Embryonic facial prominence (tissue), 1 donor: ENCODE measurements around the gene IL10.

Experiments
- DNase-seq: peaks from one replicate; pipeline ENCODE4 v3.0.0-alpha.2; 2016; ENCODE audit errors: extremely low spot score

IL10 gene

DNA sequence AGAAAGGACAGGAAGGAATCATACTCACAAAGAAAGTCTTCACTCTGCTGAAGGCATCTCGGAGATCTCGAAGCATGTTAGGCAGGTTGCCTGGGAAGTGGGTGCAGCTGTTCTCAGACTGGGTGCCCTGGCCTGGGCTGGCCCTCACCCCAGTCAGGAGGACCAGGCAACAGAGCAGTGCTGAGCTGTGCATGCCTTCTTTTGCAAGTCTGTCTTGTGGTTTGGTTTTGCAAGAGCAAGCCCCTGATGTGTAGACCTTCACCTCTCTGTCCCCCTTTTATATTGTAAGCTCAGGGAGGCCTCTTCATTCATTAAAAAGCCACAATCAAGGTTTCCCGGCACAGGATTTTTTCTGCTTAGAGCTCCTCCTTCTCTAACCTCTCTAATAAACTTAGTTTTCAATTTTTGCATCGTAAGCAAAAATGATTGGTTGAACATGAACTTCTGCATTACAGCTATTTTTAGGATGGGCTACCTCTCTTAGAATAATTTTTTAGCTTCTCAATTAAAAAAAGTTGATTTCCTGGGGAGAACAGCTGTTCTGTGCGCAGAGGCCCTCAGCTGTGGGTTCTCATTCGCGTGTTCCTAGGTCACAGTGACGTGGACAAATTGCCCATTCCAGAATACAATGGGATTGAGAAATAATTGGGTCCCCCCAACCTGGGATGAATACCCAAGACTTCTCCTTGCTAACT lies at the start of gene IL10:
Gene IL10 (minus strand): TSS at position 252 of the 695 bp plus-strand sequence. CDS start 59 bp downstream, at position 193.
- no peak for DNase-seq

DNA sequence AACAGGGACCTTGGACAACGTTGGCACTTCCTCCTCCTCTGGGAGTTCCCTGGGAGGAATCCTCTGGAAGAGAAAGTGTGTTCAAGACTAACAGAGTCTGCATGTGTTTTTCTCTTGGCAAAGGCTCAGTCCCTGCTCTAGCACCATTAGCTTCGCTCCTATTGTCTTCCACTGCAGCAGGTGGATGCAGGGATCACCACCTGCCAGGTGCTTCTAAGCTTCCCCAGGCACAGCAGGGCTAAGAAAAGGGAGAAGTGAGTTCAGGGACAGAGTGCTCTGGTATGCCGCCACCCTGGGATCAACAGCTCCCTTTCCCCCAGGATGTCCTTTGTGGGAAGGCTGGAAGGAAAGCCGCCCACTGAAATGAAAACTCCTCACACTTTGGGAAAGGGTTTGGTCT lies 49.2 kb upstream of the IL10 start:
- DNase-seq = no peak

DNA sequence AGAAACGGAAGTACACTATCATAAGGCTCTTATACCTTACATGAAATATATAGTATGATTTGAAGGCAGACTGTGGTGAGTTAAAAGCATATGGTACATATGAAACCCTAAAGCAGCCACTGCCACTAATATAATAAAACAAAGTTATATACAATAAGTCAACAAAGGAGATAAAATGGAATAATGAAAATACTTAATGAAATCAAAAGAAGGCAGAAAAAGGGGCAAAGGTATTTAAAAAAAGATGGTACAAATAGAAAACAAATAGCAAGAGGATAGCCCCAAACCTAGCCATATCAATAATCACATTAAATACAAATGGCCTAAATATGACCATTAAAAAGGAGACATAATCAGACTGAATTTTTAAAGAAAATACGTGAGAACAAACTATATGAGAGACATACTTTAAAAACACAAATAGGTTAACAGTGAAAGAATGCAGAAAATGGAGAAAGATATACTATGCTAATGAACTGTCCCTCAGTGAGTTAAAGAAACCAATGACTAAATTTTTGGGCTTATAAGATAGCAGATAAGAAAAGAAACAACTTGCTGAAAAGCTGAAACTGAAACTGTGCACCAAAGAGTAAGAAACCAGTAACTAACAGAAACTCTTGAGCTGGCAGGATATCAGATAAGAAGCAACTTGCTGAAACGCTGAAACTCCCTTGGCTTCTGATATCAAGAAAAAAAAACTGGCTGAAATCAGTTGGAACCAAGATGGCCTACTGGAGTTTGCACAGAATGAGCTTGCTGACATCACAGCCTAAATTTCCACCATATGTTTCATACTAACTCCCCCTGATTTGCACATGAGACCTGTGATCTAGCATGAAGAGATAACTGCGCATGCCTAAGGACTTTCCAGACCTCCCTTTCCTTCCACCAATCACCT lies 44.3 kb upstream of the IL10 start:
- no peak for DNase-seq

DNA sequence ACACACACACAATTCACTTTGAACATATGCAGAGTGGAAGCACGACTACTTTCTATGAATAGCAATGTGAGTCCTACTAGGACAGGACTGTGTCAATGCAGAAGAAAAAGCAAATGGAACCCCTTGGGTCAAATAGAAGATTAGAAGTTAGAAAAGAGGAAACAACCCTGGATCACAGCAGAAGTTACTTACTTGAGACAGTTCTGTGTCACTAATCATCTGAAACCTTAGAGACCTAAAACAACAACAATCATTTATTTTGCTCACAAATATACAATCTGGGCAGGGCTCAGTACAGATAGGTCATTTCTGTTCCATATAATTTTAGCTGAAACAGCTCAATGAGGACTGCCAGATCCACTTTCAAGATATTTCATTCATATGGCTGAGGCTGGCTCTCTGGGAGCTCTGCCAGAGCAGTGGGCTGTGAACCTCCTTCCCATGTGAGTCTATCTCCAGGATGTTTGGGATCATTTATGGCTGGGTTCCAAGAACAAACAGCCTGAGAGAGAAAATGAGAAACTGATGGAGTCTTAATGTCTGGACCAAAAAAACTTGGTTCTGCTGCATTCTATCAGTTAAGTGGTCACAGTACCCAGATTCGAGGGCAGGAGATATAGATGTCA lies 42.5 kb upstream of the IL10 start:
- no peak for DNase-seq

DNA sequence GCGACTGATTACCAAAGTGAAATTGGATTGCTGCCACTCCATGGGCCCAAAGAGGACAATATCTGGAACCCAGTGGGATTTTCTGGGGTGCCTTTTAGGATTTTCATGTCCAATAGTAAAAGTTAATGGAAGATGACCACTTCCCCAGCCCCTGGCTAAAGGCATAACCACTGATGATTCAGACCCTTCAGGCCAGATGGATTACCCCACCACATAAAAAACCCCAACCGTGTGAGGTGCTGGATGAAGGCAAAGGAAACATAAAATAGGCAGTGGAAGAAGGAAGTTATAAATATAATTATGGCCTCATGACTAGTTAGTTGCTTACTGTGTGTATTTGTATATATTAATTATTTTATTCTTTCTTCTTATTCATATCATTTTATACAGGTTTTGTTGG lies 40.2 kb upstream of the IL10 start:
- DNase-seq = no peak

DNA sequence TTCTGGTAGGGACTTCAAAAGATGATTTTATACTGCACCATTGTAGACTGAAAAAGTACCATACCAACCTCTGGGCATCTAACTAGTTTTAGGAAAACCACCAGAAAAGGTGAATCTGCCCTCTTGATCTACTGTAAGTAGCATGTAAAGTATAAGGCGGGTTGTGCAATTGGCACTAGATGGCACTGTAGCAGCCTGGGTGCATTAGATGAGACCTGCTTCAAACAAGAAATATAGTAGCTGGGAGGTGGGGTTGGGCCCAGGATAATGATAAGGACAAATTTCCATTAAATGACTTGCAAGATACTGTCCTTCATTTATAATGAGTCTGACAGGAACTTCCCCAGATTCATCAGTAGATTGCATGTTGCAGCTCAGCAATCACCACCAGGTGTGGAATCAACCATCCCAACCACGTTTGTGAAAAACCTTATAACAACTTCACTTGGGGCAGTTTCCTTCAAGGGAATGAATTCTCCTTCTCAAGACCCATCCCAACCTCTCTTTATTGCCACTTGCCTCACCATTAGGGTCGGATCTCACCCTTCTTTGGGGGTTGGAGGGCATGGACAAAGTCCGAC lies 37.3 kb upstream of the IL10 start:
- DNase-seq = no peak

DNA sequence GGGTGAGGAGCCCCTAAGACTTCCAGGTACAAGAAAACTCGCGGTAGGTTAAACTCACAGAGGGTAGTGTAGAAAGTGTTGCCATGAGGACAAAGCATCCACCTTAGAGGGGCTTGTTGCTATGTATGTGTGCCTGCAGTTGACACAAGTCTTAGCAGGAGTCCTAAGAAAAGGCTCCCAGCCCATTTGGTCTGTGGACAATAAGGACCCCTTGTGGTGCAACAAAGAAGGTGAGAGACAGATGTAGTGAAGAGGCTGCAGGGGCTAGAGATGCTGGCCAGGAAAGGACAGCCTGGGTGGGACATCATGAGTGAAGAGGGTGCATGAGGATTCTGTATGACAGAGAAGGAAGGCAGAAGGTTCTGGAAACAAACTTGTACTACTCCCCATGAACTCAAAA lies 36.3 kb upstream of the IL10 start:
- no peak for DNase-seq

DNA sequence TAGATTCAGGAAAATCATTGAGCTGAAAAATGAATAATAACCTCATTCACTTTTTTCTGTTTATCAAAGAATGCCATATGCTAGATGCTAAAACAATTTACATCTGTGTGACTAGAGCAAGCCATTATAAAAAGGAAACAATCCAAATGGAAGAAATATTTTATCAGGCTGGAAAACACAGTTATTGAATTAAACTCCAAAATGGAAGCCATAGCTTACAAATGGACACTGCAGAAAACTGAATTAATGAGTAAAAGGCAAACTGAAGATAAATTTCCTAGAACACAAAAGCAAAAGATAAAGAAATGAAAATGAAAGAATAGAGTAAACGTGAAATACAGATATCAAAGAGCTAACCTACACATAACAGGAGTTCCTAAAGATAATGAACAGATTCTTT lies 33.1 kb upstream of the IL10 start:
- no peak for DNase-seq

DNA sequence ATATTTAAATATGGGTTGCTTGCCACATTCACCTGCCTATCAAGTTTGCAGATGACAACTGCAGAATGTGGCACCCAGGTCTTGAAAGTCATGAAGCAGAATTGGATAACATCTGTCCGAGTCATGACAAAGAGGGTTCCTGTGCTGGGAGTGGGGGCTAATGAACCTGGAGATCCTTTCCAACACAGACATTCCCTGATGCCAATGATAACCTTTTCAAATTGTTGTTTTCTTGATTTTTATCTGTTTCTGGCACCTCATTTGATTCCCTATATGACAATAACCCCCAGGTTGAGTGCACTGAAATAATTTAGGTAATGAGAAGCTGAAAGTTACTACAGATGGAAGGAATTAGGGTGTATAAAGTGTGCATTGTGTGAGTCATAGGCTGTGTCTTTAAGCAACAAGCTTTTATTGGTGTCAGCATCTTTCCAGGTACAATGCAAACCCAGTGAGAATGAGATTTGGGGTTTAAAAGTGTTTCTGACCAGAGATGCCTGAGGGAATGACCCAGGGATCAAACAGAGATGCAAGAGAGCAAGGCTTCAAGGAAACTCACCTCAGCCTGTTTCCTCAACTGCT lies 32.0 kb upstream of the IL10 start:
- DNase-seq = no peak

DNA sequence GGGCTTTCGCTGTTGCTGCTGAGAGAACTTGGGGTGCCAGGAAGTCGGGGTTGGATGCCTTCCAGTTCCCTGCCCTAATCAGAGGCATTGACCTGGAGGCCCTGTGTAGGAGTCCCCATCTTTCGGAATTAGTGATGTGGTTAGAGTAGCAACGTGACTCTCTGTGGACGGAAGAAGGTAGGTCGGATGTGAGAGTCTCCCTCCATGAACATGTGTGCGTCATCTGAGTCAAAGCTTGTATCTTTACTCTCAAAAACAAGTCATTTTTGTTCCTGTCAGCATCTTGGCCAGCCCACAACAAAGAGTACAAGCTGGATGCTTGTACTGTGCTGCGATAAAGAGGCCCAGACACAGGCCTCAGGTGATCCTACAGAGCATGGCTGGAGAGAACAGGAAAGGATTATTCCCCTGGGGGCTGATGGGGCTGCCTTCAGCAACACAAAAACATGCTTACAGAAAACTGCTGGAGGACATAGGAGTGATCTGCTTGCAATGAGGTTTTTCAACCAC lies 31.0 kb upstream of the IL10 start:
- DNase-seq = no peak

DNA sequence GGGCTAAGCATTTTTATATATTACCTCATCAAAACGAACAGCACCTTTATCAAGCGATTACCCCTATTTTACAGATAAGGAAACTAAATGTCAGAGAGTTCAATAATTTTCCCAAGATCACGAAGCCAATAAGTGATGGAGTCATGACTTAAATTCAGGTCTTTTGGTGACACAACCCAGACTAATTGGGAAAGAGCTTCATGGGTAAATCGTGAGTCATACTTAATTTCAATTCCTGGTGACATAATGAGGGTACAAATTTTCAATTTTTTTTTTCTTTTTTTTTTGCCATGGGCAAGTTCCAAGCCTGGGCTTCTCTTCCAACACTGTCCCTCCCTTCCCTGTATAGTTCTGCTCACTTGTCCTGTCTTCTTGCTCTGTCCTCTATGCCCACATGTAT lies 30.1 kb upstream of the IL10 start:
- no peak for DNase-seq

DNA sequence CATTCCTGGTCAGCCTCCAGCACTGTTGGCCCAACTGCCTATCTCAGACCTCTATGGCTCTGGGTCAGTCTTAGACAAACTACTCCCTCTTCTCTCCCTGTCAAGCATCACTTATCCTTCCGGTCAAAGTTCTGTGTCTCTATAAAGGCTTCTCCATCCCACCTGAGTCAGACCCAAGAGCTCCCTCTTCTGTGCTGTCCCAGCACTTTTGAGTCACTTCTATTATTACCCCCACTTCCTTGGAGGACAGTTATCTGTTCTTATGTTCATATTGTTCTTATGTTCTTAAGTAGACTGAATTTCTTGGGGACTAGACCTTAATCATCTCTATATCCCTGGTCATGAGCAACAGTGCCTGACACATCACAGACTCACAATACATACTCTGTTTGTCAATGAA lies 29.2 kb upstream of the IL10 start:
- DNase-seq = no peak

DNA sequence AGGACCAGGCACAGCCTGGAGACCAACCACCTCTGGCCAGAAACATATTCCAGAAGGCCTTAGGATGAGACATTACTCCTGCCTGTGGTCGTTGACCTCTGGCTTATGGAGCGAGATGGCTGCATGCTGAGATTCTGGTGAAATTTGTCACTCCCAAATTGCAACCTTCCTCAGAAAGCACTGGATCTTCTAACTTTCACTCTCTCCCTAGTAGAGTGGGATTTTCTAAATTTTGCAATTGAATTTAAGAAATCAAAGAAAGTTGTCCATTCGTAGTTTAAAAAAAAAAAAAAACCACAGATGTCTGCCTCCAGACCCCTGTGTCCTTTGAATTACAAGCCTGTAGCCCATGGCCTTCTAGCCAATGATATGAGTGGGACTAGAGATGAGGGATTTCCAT lies 28.6 kb upstream of the IL10 start:
- DNase-seq = no peak

DNA sequence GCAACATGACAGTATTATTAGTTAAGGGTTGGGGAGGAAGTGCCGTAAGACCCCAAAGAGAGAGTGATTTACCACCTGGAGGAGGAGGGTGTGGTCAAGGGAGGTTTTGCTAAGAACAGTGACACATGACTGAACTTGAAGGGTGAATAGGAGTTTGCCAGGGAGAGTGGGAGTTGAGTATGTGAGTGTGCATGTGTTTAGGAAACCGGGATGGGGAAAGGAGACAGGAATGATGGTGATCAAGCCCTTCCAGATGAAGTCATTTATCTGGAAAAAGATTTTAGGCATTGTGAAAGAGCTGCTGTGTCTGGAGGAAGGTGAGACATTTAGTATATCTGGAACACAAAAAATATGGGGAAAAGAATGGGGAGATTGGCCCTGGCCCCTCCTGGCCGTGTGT lies 28.1 kb upstream of the IL10 start:
- no peak for DNase-seq

DNA sequence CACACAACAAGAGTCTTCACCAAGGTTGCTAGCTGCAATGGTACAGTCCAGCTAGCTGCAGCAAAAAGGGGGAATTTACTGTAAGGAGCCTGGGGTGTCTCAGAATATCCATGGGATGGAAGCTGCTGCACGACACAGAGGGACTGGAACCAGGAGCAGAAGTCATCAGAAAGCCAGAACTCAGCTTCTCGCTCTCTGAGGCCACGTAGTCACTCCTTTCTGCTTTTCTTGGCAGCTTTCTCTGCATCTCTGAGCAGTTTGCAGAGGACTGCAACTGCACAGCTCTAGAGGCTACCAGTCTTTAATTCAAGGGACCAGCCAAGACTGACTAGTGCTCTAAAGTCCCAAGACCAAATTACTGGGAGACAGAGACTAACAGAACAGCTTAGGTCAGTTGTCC lies 27.0 kb upstream of the IL10 start:
- no peak for DNase-seq

DNA sequence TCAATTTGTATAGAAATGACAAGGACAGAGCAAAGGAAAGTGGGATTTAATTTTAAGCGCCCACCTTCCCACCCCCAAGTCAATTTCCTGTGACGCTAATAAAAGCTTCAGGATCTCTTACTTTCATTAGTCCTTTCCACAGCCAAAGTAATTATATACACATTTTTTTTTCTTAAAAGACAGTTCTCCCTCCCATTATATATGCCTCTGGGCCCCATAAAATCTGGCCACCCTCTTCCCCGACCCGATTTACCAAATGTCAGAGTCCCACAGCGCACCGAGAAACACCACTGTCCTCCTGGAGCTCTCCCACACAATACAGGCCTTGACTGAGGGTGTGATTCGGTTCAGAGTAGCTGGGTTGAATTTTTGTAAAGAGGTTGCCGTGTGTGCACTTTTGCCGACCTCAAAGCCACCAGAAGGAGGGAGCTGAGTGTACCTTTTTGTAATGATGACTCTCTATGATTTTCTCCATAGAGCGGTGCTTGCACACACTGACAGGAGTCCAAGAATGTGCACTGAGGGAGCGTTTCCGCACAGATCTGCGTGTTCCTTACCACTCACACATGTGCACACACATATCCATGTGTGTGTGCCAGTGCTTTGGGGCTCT lies 26.2 kb upstream of the IL10 start:
- no peak for DNase-seq

DNA sequence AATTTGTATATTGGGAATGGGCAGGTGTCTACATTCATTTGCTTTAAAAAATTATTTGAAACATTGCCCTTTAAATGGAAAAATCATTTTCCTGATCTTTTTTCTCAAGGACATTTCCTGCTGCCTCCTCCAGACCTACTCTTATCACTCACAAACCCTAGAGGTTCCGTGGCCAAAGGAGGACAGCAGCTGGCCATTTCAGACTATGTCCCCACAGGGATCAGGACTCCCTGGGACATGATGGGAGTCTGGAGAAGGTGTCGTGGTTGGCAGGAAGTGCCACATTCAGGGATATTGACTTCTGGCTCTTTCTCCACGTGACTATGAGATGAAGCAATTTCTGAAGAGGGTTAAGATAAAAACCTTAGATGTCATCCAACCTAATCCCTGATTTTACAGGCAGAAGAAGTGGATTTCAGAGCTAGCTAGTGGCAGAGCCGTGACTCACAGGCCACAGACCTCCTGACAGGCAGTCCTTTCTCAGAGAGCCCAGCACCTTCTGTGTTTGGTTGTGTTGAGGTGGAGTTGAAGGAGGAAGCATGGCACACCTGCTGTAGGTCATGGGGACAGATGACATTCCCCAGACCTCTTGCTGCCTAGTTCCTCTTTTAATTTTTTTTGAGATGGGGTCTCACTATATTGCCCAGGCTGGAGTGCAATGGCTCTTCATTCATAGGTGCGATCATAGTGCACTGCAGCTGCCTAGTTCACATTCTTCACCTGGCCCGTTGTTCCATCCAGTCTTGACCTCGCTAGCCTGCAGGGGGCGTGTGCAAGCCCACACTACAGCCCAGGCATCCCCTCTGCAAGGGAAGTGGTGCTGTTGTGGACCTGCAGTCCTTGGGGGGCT lies 25.5 kb upstream of the IL10 start:
- no peak for DNase-seq

DNA sequence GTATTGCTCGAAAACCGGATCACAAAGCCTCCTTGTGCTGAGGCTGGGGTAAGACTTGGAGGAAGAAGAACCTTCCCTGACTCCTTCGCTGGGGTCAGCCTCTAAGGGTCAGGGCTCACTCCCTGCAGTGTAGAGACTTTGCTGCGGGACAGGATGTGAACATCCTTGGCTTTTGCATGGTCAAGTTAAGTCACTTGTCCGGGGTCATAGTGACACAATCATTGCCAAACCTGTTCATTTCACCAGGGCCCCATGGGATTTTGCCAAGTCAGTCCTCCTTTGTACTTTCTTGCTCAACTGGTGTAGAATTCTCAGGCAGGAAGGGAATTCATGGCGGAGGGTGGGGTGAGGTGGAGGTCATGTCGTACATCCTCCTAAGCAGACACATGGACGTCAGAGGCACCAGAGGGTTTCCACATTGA lies 24.7 kb upstream of the IL10 start:
- no peak for DNase-seq

DNA sequence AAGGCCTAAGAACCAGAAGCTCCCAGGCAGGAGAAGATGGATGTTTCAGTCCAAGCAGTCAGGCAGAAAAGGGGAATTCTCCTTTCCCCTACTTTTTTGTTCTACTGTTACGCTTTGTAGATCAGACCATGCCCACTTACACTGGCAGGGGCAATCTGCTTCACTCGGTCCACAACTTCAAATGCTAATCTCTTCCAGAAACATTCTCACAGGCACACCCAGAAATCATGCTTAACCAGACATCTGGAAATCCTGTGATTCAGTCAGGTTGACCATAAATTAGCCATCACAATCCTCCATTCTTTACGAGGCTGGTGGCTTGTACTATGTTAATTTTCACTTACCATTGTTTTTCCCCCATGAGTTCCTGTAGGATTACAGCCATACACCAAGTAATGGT lies 23.8 kb upstream of the IL10 start:
- no peak for DNase-seq

DNA sequence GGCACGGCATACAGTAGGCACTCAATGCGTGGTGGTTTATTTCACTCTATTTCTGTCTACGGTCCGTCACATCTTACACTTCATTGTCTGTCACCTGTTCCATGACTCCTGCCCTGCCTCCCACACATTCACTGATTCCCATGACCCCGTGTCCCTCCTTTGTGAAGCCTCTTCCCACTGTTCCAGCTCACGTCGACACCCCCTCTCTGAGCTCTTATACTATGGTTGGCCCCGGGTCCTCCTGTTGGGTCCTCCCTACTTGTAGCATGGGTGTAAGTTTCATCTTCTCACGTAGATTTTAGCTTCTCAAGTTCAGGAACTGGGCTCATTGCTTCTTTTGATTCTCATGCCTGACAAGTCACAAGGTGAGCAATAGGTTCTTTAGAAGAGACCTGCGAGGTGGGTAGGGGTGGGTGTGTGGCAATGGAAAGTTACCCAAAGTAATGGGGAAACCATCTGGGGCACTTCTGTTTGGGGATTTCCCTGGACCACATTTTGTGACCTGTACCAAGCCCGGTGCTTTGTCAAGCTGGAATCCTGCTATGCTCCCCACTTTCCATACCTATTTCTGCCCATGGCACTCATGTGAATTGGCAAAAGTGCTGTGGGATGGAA lies 22.1 kb upstream of the IL10 start:
- no peak for DNase-seq
